GM12878 (cell line): Measurements from ENCODE around the gene COG7.

Experiments used
- BHLHE40 ChIP-seq, 2 experiments: fragments of 450-650 bp in 1 of 2; IDR thresholded peaks; 2 replicates each; pipeline ENCODE4 v1.6.1; 2011 to 2017; ENCODE audit warnings: low read depth in 2 of 2, borderline replicate concordance in 1 of 2, improper control_type of control experiment in 1 of 2, low read length in 1 of 2, mild to moderate bottlenecking in 1 of 2
- BRCA1 ChIP-seq: IDR thresholded peaks from 2 replicates; pipeline ENCODE4 v1.6.1; 2011; ENCODE audit warnings: low read depth, low read length, improper control_type of control experiment
- CTCF ChIP-seq, 3 experiments: IDR thresholded peaks in 2 of 3; conservative IDR thresholded peaks in 1 of 3; 2 replicates each; pipeline ENCODE4 v1.5.1; 2011; ENCODE audit warnings: low read depth in 3 of 3, low read length in 3 of 3, mild to moderate bottlenecking in 3 of 3, control low read depth in 2 of 3, moderate library complexity in 2 of 3, inconsistent platforms in 1 of 3, mixed read lengths in 1 of 3; ENCODE audit not compliant: control insufficient read depth in 2 of 3, insufficient read depth in 1 of 3; ENCODE audit errors: extremely low read depth in 1 of 3
- EP300 ChIP-seq, 2 experiments: fragments of 150-350 bp in 1 of 2; IDR thresholded peaks; 2 replicates each; pipeline ENCODE4 v1.6.1; 2011 to 2012; ENCODE audit warnings: low read depth in 2 of 2, low read length in 2 of 2, borderline replicate concordance in 1 of 2, improper control_type of control experiment in 1 of 2, inconsistent platforms in 1 of 2; ENCODE audit not compliant: control insufficient read depth in 1 of 2
- ESRRA ChIP-seq: IDR thresholded peaks from 2 replicates; pipeline ENCODE4 v1.6.1; 2012; ENCODE audit warnings: mild to moderate bottlenecking, low read length, improper control_type of control experiment
- EZH2 ChIP-seq: IDR thresholded peaks from 2 replicates; pipeline ENCODE4 v1.6.1; 2012; ENCODE audit warnings: low read depth, mild to moderate bottlenecking, control low read depth, inconsistent platforms, low read length, borderline replicate concordance; ENCODE audit not compliant: control insufficient read depth
- MXI1 ChIP-seq: fragments of 150-350 bp; IDR thresholded peaks from 2 replicates; pipeline ENCODE4 v1.6.1; 2011; ENCODE audit warnings: low read depth, mild to moderate bottlenecking, inconsistent platforms, low read length, improper control_type of control experiment
- NFIC ChIP-seq: IDR thresholded peaks from 2 replicates; pipeline ENCODE4 v1.6.1; 2012; ENCODE audit warnings: low read depth, mild to moderate bottlenecking, inconsistent platforms, low read length, moderate library complexity
- NR2C2 ChIP-seq: IDR thresholded peaks from 2 replicates; pipeline ENCODE4 v1.6.1; 2011; ENCODE audit warnings: borderline replicate concordance, low read depth; ENCODE audit not compliant: control insufficient read depth, insufficient read length
- POLR2AphosphoS5 ChIP-seq: IDR thresholded peaks from 2 replicates; pipeline ENCODE4 v1.6.1; 2011; ENCODE audit warnings: mild to moderate bottlenecking, low read length, inconsistent platforms
- SIX5 ChIP-seq: IDR thresholded peaks from 2 replicates; pipeline ENCODE4 v1.6.1; 2011; ENCODE audit warnings: mild to moderate bottlenecking, low read depth, low read length, moderate library complexity; ENCODE audit not compliant: severe bottlenecking
- SMC3 ChIP-seq: IDR thresholded peaks from 2 replicates; pipeline ENCODE4 v1.6.1; 2011; ENCODE audit warnings: low read length, improper control_type of control experiment, borderline replicate concordance
- ZSCAN29 ChIP-seq: fragments of 450-650 bp; IDR thresholded peaks from 2 replicates; pipeline ENCODE4 v1.6.1; 2017; ENCODE audit warnings: mild to moderate bottlenecking, moderate library complexity

GRCh38 chr16:23408242-23408822 is 44.7 kb downstream of the COG7 start:
- TF ChIP-seq POLR2AphosphoS5 (no peak), CTCF (IDR thresholded peaks at IDR 0.05 in 2 of 3, conservative IDR thresholded peaks at IDR 0.05 in 1 of 3; ENCODE audit: control insufficient read depth in 2 of 3, extremely low read depth in 1 of 3, insufficient read depth in 1 of 3, low read depth in 3 of 3, low read length in 3 of 3) (no peak), SIX5 (no peak), ZSCAN29 (no peak), ESRRA (no peak), BRCA1 (no peak), SMC3 (no peak), NFIC (no peak), NR2C2 (no peak), EP300 (IDR thresholded peaks at IDR 0.05; ENCODE audit: borderline replicate concordance in 1 of 2, control insufficient read depth in 1 of 2, low read depth in 2 of 2, low read length in 2 of 2) (no peak), MXI1 (no peak), BHLHE40 (IDR thresholded peaks at IDR 0.05; ENCODE audit: borderline replicate concordance in 1 of 2, low read depth in 2 of 2, low read length in 1 of 2) (no peak), EZH2 (no peak)
